Prostate gland (tissue), 2 donors: ENCODE data around the gene SEL1L3. TPM values are rescaled to one million over a fixed set of nuclear protein-coding genes. Genes with fewer than 3 reads are reported as not detected.

ENCODE experiments used
- DNase-seq: peaks from one replicate; pipeline ENCODE4 v3.0.0-alpha.2; 2019; ENCODE audit warnings: low spot score
- H3K27ac ChIP-seq, 2 donors: fragments of 200-600 bp; sonication (generic); 2 replicates each; pipeline ENCODE4 v1.5.1; 2017 to 2019
- H3K27me3 ChIP-seq: fragments of 200-600 bp; sonication (generic); replicated peaks from 2 replicates; pipeline ENCODE4 v1.5.1; 2019; ENCODE audit not compliant: insufficient read depth
- H3K36me3 ChIP-seq, 2 donors: fragments of 200-600 bp; sonication (generic); 1 replicate in 1 of 2; 2 replicates in 1 of 2; pipeline versions ENCODE4 v1.5.1 to v1.8.1; 2017 to 2019
- H3K4me1 ChIP-seq: fragments of 200-600 bp; sonication (generic); replicated peaks from 2 replicates; pipeline ENCODE4 v1.5.1; 2019
- H3K4me3 ChIP-seq, 2 donors: fragments of 200-600 bp; sonication (generic); 2 replicates each; pipeline ENCODE4 v1.5.1; 2017 to 2019
- H3K9me3 ChIP-seq: fragments of 200-600 bp; sonication (generic); 2 replicates; pipeline ENCODE4 v1.5.1; 2017
- POLR2A ChIP-seq: fragments of 450-650 bp; IDR thresholded peaks from one replicate; pipeline ENCODE4 v1.6.1; 2016; ENCODE audit warnings: antibody characterized with exemption, mild to moderate bottlenecking
- POLR2AphosphoS5 ChIP-seq: sonication (generic); formaldehyde crosslinking; IDR thresholded peaks from one replicate; pipeline ENCODE4 v1.6.1; 2017; ENCODE audit warnings: antibody characterized with exemption
- WGBS: methylation state at CpG from one replicate; pipeline ENCODE4 v1.1.5; 2018; 5-methylcytosine and 5-hydroxymethylcytosine counted together
- intact Hi-C: fragments of 100-400 bp; cut with DNase I; formaldehyde crosslinking; loops from one replicate; pipeline ENCODE4 v1.14.2; 2022
- total RNA-seq, 2 donors: library from RNA; depleted of rRNA; stranded (reverse); fragments of >200 nt; gene quantifications; one replicate each; pipeline ENCODE4 v1.1.0, GENCODE V29; 2016
- TF ChIP-seq, protein P1 (sequence below), 4 experiments: fragments of 200-600 bp in 2 of 4; fragments of 450-650 bp in 2 of 4; sonication (generic) in 2 of 4; IDR thresholded peaks; 1 replicate in 3 of 4; 2 replicates in 1 of 4; pipeline ENCODE4 v1.5.1; 2016 to 2019; ENCODE audit warnings: antibody characterized with exemption in 4 of 4, mild to moderate bottlenecking in 2 of 4, moderate library complexity in 2 of 4

Gene SEL1L3
- total RNA-seq, 2 donors from 2014 or later: 22.2 to 26.1 TPM

DNA sequence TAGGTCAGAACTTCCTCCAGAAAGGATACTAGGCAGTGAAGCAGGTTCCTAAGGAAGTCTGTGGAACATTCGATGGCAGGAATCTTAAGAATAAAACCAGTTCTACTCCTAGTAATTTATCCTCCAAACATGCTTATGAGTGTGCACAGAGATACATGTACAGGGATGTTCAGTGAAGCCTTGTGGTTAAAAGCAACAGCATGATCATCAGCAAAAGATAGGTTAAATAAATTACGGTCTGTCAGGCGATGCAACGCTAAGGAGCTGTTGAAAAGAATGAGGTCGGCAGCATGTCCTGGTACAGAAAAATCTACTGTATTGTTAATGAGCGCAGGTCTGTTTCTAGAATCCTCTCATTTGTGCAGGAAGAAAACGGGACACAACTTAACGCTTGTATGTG lies 23.6 kb downstream of the SEL1L3 start:
- TF ChIP-seq, protein P1, sequence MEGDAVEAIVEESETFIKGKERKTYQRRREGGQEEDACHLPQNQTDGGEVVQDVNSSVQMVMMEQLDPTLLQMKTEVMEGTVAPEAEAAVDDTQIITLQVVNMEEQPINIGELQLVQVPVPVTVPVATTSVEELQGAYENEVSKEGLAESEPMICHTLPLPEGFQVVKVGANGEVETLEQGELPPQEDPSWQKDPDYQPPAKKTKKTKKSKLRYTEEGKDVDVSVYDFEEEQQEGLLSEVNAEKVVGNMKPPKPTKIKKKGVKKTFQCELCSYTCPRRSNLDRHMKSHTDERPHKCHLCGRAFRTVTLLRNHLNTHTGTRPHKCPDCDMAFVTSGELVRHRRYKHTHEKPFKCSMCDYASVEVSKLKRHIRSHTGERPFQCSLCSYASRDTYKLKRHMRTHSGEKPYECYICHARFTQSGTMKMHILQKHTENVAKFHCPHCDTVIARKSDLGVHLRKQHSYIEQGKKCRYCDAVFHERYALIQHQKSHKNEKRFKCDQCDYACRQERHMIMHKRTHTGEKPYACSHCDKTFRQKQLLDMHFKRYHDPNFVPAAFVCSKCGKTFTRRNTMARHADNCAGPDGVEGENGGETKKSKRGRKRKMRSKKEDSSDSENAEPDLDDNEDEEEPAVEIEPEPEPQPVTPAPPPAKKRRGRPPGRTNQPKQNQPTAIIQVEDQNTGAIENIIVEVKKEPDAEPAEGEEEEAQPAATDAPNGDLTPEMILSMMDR (IDR thresholded peaks at IDR 0.05): no peak
- TF ChIP-seq POLR2A (no peak), POLR2AphosphoS5 (no peak)
- 87% methylated on average over 8 of the region's 8 CpGs for WGBS
- intact Hi-C loops: no loop called here
- Histone ChIP-seq H3K4me1 (no peaks in the 10 kb centered on the region), H3K9me3 (no peaks in the 10 kb centered on the region), H3K27ac (no peak overlapping the region), H3K27me3 (no peaks in the 10 kb centered on the region), H3K36me3 (no peaks in the 10 kb centered on the region), H3K4me3 (no peak overlapping the region)
- no peak for DNase-seq

DNA sequence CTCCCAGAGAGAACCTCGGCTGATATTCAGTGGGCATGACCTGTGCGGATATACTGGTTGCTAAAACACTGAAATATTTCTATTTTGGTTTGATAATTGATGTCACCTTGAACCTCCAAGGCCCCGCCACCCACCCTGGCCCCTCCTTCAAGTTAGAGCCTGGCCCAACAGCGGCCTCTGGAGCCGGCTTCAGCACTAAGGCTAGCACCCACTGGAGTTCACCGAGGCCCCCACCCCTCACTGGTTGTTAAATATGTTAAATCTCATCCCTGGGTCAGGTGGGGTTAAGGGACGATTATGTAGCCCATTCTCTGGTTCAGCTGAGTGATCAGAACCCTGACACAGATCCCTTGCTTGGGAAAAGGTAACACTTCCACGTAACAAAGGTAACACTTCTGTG lies 24.3 kb downstream of the SEL1L3 start:
- TF ChIP-seq, protein P1 (IDR thresholded peaks at IDR 0.05): no peak
- TF ChIP-seq POLR2AphosphoS5 (no peak), POLR2A (no peak)
- no peak for DNase-seq
- intact Hi-C loops: no loop called here
- 78% methylated on average over 8 of the region's 8 CpGs for WGBS
- Histone ChIP-seq H3K36me3 (no peaks in the 10 kb centered on the region), H3K9me3 (no peaks in the 10 kb centered on the region), H3K27ac (no peak overlapping the region), H3K27me3 (no peaks in the 10 kb centered on the region), H3K4me3 (no peak overlapping the region), H3K4me1 (no peaks in the 10 kb centered on the region)

DNA sequence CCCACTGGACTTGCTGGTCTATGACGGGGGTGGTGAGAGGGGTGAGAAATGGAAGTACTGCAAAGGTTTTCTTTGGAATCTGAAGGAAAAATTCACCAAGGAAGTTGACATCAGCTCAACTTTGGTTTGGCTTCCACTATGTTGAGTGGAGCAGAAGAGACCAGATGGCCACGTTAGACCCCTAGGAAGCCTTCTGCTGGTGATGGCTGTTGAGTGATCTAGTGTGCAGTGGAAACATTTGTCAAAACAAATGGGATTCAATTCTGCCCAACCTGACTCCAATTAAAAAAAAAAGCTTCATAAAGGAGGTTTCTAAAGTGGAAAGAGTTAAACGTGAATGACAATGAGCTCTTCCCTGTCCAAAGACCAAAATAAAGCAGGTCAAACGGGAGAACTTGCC lies 25.7 kb downstream of the SEL1L3 start:
- Histone ChIP-seq H3K9me3 (no peaks in the 10 kb centered on the region), H3K27me3 (no peaks in the 10 kb centered on the region), H3K36me3 (no peaks in the 10 kb centered on the region), H3K4me1 (no peaks in the 10 kb centered on the region), H3K4me3 (no peak overlapping the region), H3K27ac (no peak overlapping the region)
- 85% methylated on average over 4 of the region's 4 CpGs for WGBS
- DNase-seq: no peak
- intact Hi-C loops: no loop called here
- TF ChIP-seq, protein P1 (IDR thresholded peaks at IDR 0.05): no peak
- no peak for TF ChIP-seq POLR2AphosphoS5
- no peak for TF ChIP-seq POLR2A

DNA sequence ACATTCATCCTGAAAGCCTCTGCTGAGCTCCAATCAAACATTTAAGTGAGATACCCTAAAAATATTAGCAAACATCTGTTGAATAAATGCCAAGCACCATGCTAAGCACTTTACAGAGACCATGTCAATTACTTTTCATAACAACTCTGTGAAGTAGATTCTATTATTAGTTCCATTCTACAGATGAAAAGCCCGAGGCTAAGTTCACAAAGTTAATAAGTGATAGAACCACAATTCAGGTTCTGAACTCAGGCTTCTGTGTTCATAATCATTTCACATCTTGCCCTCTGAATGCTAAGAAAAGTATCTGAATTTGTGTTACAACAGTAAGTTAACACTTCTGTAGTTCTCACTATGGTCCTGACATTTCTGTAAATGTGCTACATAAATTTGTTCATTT lies 27.4 kb downstream of the SEL1L3 start:
- H3K9me3 ChIP-seq: no peaks in the 10 kb centered on the region
- no peak overlapping the region for H3K4me3 ChIP-seq
- no peaks in the 10 kb centered on the region for H3K36me3 ChIP-seq
- no peaks in the 10 kb centered on the region for H3K4me1 ChIP-seq
- intact Hi-C loops: no loop called here
- 83% methylated on average over 1 of the region's 1 CpG for WGBS
- TF ChIP-seq POLR2A (no peak), POLR2AphosphoS5 (no peak)
- TF ChIP-seq, protein P1 (IDR thresholded peaks at IDR 0.05): no peak
- no peak overlapping the region for H3K27ac ChIP-seq
- H3K27me3 ChIP-seq: no peaks in the 10 kb centered on the region
- no peak for DNase-seq

DNA sequence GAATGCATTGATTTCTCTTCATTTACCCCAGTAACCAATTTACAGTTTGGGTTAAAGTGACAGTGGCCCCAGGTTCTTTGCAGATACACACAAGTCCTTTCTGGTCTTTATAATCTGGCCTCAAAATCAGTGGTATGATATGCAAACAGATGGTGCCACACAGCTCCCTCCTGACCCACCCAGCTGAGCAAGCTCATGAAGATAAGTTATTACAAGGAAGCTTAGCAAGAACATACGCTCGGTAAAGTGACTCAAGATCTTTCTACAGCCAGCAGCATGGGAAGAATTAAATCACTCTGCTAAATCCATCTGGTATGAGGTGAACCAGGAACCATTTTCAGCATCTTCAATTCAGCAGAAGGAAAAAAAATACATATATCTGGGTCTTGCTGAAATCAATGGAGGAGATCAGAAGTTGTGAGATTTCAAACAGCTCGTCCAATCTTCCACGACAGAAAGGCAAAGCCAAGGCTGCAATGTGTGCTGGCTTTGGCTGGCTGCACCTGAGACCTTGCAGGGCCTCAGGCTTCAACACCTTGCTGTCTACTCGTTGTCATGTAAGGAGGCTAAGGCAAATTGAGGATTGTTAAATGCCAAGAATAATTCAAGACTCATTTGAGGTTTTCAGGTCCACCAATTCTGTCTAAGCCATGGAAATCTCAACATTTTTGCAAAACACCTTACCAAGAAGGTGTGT lies 28.2 kb downstream of the SEL1L3 start:
- Histone ChIP-seq H3K36me3 (no peaks in the 10 kb centered on the region), H3K4me3 (no peak overlapping the region), H3K27me3 (no peaks in the 10 kb centered on the region), H3K27ac (no peak overlapping the region), H3K4me1 (no peaks in the 10 kb centered on the region), H3K9me3 (no peaks in the 10 kb centered on the region)
- WGBS: 75% methylated on average over 5 of the region's 5 CpGs
- TF ChIP-seq POLR2A (no peak), POLR2AphosphoS5 (no peak)
- TF ChIP-seq, protein P1 (IDR thresholded peaks at IDR 0.05): no peak
- intact Hi-C loops: no loop called here
- DNase-seq: no peak
